H1 (cell line): Measurements from ENCODE around the gene MEF2C. TPM values are rescaled to one million over a fixed set of nuclear protein-coding genes. Genes with fewer than 3 reads are reported as not detected.

Experiments used
- CTCF ChIA-PET: fragments of 300-600 bp; sonication (Branson Sonifier 250); formaldehyde crosslinking; loops from one replicate; lab custom pipeline; 2021; ENCODE audit not compliant: partially characterized antibody; lab: Charles Lee
- POLR2A ChIA-PET: fragments of 300-600 bp; sonication (Branson Sonifier 250); formaldehyde crosslinking; loops from one replicate; lab custom pipeline; 2021; ENCODE audit warnings: inconsistent platforms; ENCODE audit not compliant: partially characterized antibody; lab: Charles Lee
- DNase-seq, 2 experiments: peaks; one replicate each; pipeline versions ENCODE4 v3.0.0 to v3.0.0-alpha.2; 2010 to 2022; ENCODE audit warnings: low spot score in 2 of 2, low read depth in 1 of 2, mixed read lengths in 1 of 2
- FAIRE-seq: peaks from 2 replicates; lab custom pipeline; 2011; peaks lifted over from hg19 to GRCh38; lab: Jason Lieb, UNC
- H2AFZ ChIP-seq: 2 replicates; pipeline ENCODE4 v1.8.1; 2012; ENCODE audit warnings: low read length, inconsistent platforms
- H2AK5ac ChIP-seq: 2 replicates; pipeline ENCODE4 v1.6.1; 2013; ENCODE audit warnings: low read depth, low read length
- H2BK120ac ChIP-seq: replicated peaks from 2 replicates; pipeline ENCODE3; 2013; ENCODE audit warnings: low read depth, low read length, inconsistent platforms
- H2BK12ac ChIP-seq: 2 replicates; pipeline ENCODE4 v1.6.1; 2013; ENCODE audit warnings: low read depth, low read length
- H2BK15ac ChIP-seq: 2 replicates; pipeline ENCODE4 v1.6.1; 2013; ENCODE audit warnings: low read length
- H2BK20ac ChIP-seq: 2 replicates; pipeline ENCODE4 v1.6.1; 2013; ENCODE audit warnings: low read length
- H2BK5ac ChIP-seq: 2 replicates; pipeline ENCODE4 v1.6.1; 2013; ENCODE audit warnings: low read depth, low read length
- H3K14ac ChIP-seq: 2 replicates; pipeline ENCODE4 v1.6.1; 2013; ENCODE audit warnings: inconsistent platforms; ENCODE audit not compliant: insufficient read length
- H3K18ac ChIP-seq: 2 replicates; pipeline ENCODE4 v1.6.1; 2013; ENCODE audit warnings: low read length; ENCODE audit errors: extremely low read depth
- H3K23ac ChIP-seq: 2 replicates; pipeline ENCODE4 v1.6.1; 2013; ENCODE audit warnings: inconsistent platforms; ENCODE audit not compliant: insufficient read length
- H3K23me2 ChIP-seq: 2 replicates; pipeline ENCODE4 v1.6.1; 2013; ENCODE audit warnings: low read depth, low read length
- H3K27ac ChIP-seq: 2 replicates; pipeline ENCODE4 v1.6.1; 2011; ENCODE audit warnings: low read depth, low read length, inconsistent platforms
- H3K27me3 ChIP-seq, 4 experiments: replicated peaks in 1 of 4; 1 replicate in 1 of 4; 2 replicates in 3 of 4; pipeline versions ENCODE4 v1.6.1 to v1.8.1; 2011 to 2013; ENCODE audit warnings: low read length in 3 of 4, mild to moderate bottlenecking in 3 of 4, inconsistent platforms in 2 of 4, mixed read lengths in 2 of 4, moderate library complexity in 1 of 4; ENCODE audit not compliant: control insufficient read depth in 3 of 4, insufficient read depth in 3 of 4; ENCODE audit errors: extremely low read depth in 1 of 4
- H3K36me3 ChIP-seq, 4 experiments: 2 replicates each; pipeline versions ENCODE4 v1.6.1 to v1.8.1; 2011 to 2013; ENCODE audit warnings: mild to moderate bottlenecking in 4 of 4, low read length in 3 of 4, moderate library complexity in 2 of 4, control low read depth in 1 of 4, inconsistent platforms in 1 of 4; ENCODE audit not compliant: insufficient read depth in 4 of 4, control insufficient read depth in 2 of 4
- H3K4ac ChIP-seq: replicated peaks from 2 replicates; pipeline ENCODE3; 2013; ENCODE audit warnings: low read length, low read depth, mixed read lengths, inconsistent platforms; ENCODE audit not compliant: insufficient read length
- H3K4me1 ChIP-seq, 4 experiments: replicated peaks in 1 of 4; 1 replicate in 1 of 4; 2 replicates in 3 of 4; pipeline versions ENCODE4 v1.6.1 to v1.8.1; 2011 to 2013; ENCODE audit warnings: low read length in 3 of 4, inconsistent platforms in 2 of 4, mixed read lengths in 1 of 4; ENCODE audit not compliant: insufficient read depth in 4 of 4, control insufficient read depth in 3 of 4
- H3K4me2 ChIP-seq, 2 experiments: 2 replicates each; pipeline versions ENCODE4 v1.6.1 to v1.8.1; 2011 to 2013; ENCODE audit warnings: low read depth in 2 of 2, low read length in 2 of 2, control low read depth in 1 of 2, inconsistent platforms in 1 of 2, mild to moderate bottlenecking in 1 of 2; ENCODE audit not compliant: insufficient read depth in 1 of 2
- H3K4me3 ChIP-seq, 4 experiments: fragments of 200-600, 300-600 bp in 1 of 4; sonication (generic), shearing (Covaris generic), sonication (Bioruptor Twin) in 1 of 4; 2 replicates each; pipeline versions ENCODE4 v1.5.1 to v1.8.1; 2011 to 2016; ENCODE audit warnings: low read length in 4 of 4, low read depth in 3 of 4, control low read depth in 2 of 4, inconsistent platforms in 2 of 4, mild to moderate bottlenecking in 2 of 4, mixed read lengths in 1 of 4, moderate library complexity in 1 of 4; ENCODE audit not compliant: insufficient read depth in 2 of 4; ENCODE audit errors: extremely low read depth in 1 of 4
- H3K56ac ChIP-seq: replicated peaks from 2 replicates; pipeline ENCODE3; 2013; ENCODE audit warnings: low read depth, mild to moderate bottlenecking, mixed read lengths, low read length, inconsistent platforms; ENCODE audit not compliant: insufficient read length
- H3K79me1 ChIP-seq: 2 replicates; pipeline ENCODE4 v1.6.1; 2013; ENCODE audit warnings: low read depth, low read length, control low read depth
- H3K79me2 ChIP-seq, 2 experiments: 2 replicates each; pipeline versions ENCODE4 v1.6.1 to v1.8.1; 2012 to 2013; ENCODE audit warnings: low read length in 2 of 2, mild to moderate bottlenecking in 2 of 2, inconsistent platforms in 1 of 2; ENCODE audit not compliant: insufficient read depth in 2 of 2, control insufficient read depth in 1 of 2
- H3K9ac ChIP-seq, 4 experiments: replicated peaks in 1 of 4; 1 replicate in 1 of 4; 2 replicates in 3 of 4; pipeline versions ENCODE4 v1.6.1 to v1.8.1; 2011 to 2013; ENCODE audit warnings: low read depth in 3 of 4, low read length in 3 of 4, control low read depth in 2 of 4, mild to moderate bottlenecking in 2 of 4, moderate library complexity in 2 of 4, inconsistent platforms in 1 of 4; ENCODE audit errors: extremely low read depth in 1 of 4
- H3K9me3 ChIP-seq, 2 experiments: 2 replicates each; pipeline versions ENCODE4 v1.6.1 to v1.8.1; 2012 to 2013; ENCODE audit warnings: mild to moderate bottlenecking in 2 of 2, moderate library complexity in 2 of 2, control low read depth in 1 of 2, inconsistent platforms in 1 of 2, low read depth in 1 of 2, low read length in 1 of 2, mixed read lengths in 1 of 2; ENCODE audit not compliant: insufficient read depth in 2 of 2
- H4K20me1 ChIP-seq, 2 experiments: replicated peaks in 1 of 2; 2 replicates each; pipeline versions ENCODE3 to v1.8.1; 2011 to 2013; ENCODE audit warnings: inconsistent platforms in 2 of 2, low read length in 2 of 2, mild to moderate bottlenecking in 1 of 2; ENCODE audit not compliant: insufficient read depth in 2 of 2, control insufficient read depth in 1 of 2
- H4K5ac ChIP-seq: 2 replicates; pipeline ENCODE4 v1.6.1; 2013; ENCODE audit warnings: low read length, low read depth, mixed read lengths, inconsistent platforms; ENCODE audit not compliant: insufficient read length
- H4K8ac ChIP-seq: 2 replicates; pipeline ENCODE4 v1.8.0; 2013; ENCODE audit warnings: mild to moderate bottlenecking, moderate library complexity, low read length, inconsistent platforms; ENCODE audit not compliant: insufficient read depth; ENCODE audit errors: extremely low read depth
- H4K91ac ChIP-seq: replicated peaks from 2 replicates; pipeline ENCODE3; 2013; ENCODE audit warnings: low read length, mixed read lengths, inconsistent platforms; ENCODE audit not compliant: insufficient read length
- ASH2L ChIP-seq: fragments of 200-600, 300-600 bp; sonication (generic); IDR thresholded peaks from one replicate; pipeline ENCODE4 v1.7.1; 2017; ENCODE audit warnings: low read length
- BACH1 ChIP-seq: IDR thresholded peaks from 2 replicates; pipeline ENCODE4 v1.6.1; 2012; ENCODE audit warnings: low read length, improper control_type of control experiment
- CBX5 ChIP-seq: fragments of 300-800, 300-1000 bp; sonication (generic); IDR thresholded peaks from 2 replicates; pipeline ENCODE4 v1.7.1; 2016; ENCODE audit warnings: antibody characterized with exemption, low read length, low read depth
- CHD1 ChIP-seq: IDR thresholded peaks from 2 replicates; pipeline ENCODE4 v1.6.1; 2012; ENCODE audit warnings: low read depth, low read length, improper control_type of control experiment
- CTBP2 ChIP-seq: IDR thresholded peaks from 2 replicates; pipeline ENCODE4 v1.7.0; 2011; ENCODE audit warnings: borderline replicate concordance, mild to moderate bottlenecking, moderate library complexity, mixed read lengths, low read length; ENCODE audit not compliant: insufficient read depth, insufficient read length
- FOSL1 ChIP-seq: IDR thresholded peaks from 2 replicates; pipeline ENCODE4 v1.6.1; 2011; ENCODE audit warnings: mild to moderate bottlenecking, low read depth, low read length, moderate library complexity; ENCODE audit not compliant: insufficient read depth
- HDAC6 ChIP-seq: IDR thresholded peaks from one replicate; pipeline ENCODE4 v1.7.1; 2012; ENCODE audit warnings: low read depth, mild to moderate bottlenecking, inconsistent platforms, low read length, moderate library complexity
- POLR2A ChIP-seq, 2 experiments: IDR thresholded peaks; 1 replicate in 1 of 2; 2 replicates in 1 of 2; pipeline ENCODE4 v1.6.1; 2011; ENCODE audit warnings: low read depth in 2 of 2, low read length in 2 of 2, mild to moderate bottlenecking in 2 of 2; ENCODE audit errors: control extremely low read depth in 1 of 2
- POU5F1 ChIP-seq: IDR thresholded peaks from 2 replicates; pipeline ENCODE4 v1.6.1; 2011; ENCODE audit warnings: low read depth, mild to moderate bottlenecking, low read length, moderate library complexity
- RNF2 ChIP-seq: fragments of 200-900, 300-1000 bp; sonication (generic); IDR thresholded peaks from 2 replicates; pipeline ENCODE4 v1.7.1; 2016; ENCODE audit warnings: borderline replicate concordance, low read depth, mild to moderate bottlenecking, antibody characterized with exemption, low read length; ENCODE audit not compliant: poor library complexity, severe bottlenecking; ENCODE audit errors: missing control alignments
- SRF ChIP-seq: IDR thresholded peaks from 2 replicates; pipeline ENCODE4 v1.6.1; 2011; ENCODE audit warnings: mild to moderate bottlenecking, low read depth, low read length, moderate library complexity
- WGBS, 2 experiments: shearing (Covaris generic) in 1 of 2; methylation state at CpG; one replicate each; pipeline versions ENCODE4 v1.1.6 to v1.1.7; 2013 to 2015; ENCODE audit warnings: low lambda C conversion rate in 2 of 2, mixed read lengths in 2 of 2, inconsistent platforms in 1 of 2, low coverage in 1 of 2, missing lambda C conversion rate in 1 of 2; ENCODE audit not compliant: insufficient replicate concordance in 2 of 2, insufficient coverage in 1 of 2, insufficient read length in 1 of 2; ENCODE audit errors: extremely low coverage in 1 of 2, missing lambda C conversion rate in 1 of 2; 5-methylcytosine and 5-hydroxymethylcytosine counted together
- polyA plus RNA-seq, 7 experiments: library from polyadenylated mRNA; depleted of rRNA in 3 of 7; stranded (reverse) in 5 of 7; unstranded in 2 of 7; fragments of >200 nt in 5 of 7; fragments of 200-250 nt in 2 of 7; gene quantifications; 1 replicate in 5 of 7; 2 replicates in 1 of 7; 4 replicates in 1 of 7; pipeline versions ENCODE4 v1.2.1 to v1.2.3, GENCODE V29; 2011 to 2013; ENCODE audit warnings: missing spikeins in 2 of 7, mixed read lengths in 2 of 7
- total RNA-seq: library from RNA; stranded (reverse); fragmentation: NEBNext Ultra II Directional; extraction: Animal tissue kit (Norgen Biotek cat#: 25700); gene quantifications from 2 replicates; pipeline ENCODE4 v1.2.1, GENCODE V29; 2021
- TF ChIP-seq, protein P1 (sequence below): IDR thresholded peaks from 2 replicates; pipeline ENCODE4 v1.6.1; 2012; ENCODE audit warnings: inconsistent platforms
- TF ChIP-seq, protein P2 (sequence below): IDR thresholded peaks from 2 replicates; pipeline ENCODE4 v1.6.1; 2012; ENCODE audit warnings: inconsistent platforms

The MEF2C gene
- total and polyA plus RNA-seq, 2 of the 8 experiments (the other 6 are each of a cell fraction or from before 2014, with no cell fraction given): 0.59 to 0.99 TPM

DNA sequence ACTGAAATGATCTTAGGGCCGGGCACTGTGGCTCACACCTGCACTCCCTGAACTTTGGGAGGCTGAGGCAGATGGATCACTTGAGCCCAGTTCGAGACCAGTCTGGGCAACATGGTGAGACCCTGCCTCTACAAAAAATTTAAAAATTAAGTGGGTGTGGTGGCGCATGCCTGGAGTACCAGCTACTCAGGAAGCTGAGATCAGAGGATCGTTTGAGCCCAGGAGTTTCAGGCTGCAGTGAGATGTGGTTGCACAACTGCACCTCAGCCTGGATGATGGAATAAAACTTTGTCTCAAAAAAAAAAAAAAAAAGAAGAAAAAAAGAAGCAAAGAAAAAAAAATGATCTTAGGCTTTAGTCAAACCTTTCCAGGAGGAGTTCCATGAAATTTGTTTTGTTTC lies 41.8 kb downstream of the MEF2C start:
- 82% methylated on average over 4 of the region's 4 CpGs; no CpG with 5 or more reads in 1 of the 2 experiments for WGBS, 2 experiments
- POLR2A ChIA-PET: no interaction called here
- no peak overlapping the region for H2BK5ac ChIP-seq
- FAIRE-seq (no peak), DNase-seq (no peak)
- H3K27me3 ChIP-seq: no peaks in the 10 kb centered on the region
- no peak overlapping the region for H3K9ac ChIP-seq
- H3K79me1 ChIP-seq: no peaks in the 10 kb centered on the region
- H3K23me2 ChIP-seq: no peaks in the 10 kb centered on the region
- H2AFZ ChIP-seq: no peak overlapping the region
- H3K56ac ChIP-seq: no peak overlapping the region
- H3K27ac ChIP-seq: no peak overlapping the region
- no peak overlapping the region for H2BK20ac ChIP-seq
- no peaks in the 10 kb centered on the region for H3K79me2 ChIP-seq
- H3K4me2 ChIP-seq: no peak overlapping the region
- H4K5ac ChIP-seq: no peak overlapping the region
- no peak overlapping the region for H3K14ac ChIP-seq
- peaks cover 0 to 3% (median 1%) of the 10 kb centered on the region in 4 experiments; a peak in 1 of 7 replicates for H3K4me1 ChIP-seq
- no peak overlapping the region for H2BK120ac ChIP-seq
- H2BK15ac ChIP-seq: no peak overlapping the region
- TF ChIP-seq, protein P1, sequence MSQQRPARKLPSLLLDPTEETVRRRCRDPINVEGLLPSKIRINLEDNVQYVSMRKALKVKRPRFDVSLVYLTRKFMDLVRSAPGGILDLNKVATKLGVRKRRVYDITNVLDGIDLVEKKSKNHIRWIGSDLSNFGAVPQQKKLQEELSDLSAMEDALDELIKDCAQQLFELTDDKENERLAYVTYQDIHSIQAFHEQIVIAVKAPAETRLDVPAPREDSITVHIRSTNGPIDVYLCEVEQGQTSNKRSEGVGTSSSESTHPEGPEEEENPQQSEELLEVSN: no peak
- no peak for TF ChIP-seq HDAC6
- TF ChIP-seq, protein P2, sequence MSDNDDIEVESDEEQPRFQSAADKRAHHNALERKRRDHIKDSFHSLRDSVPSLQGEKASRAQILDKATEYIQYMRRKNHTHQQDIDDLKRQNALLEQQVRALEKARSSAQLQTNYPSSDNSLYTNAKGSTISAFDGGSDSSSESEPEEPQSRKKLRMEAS: no peak
- TF ChIP-seq FOSL1: no peak
- no peak for TF ChIP-seq CTBP2
- TF ChIP-seq POU5F1: no peak
- TF ChIP-seq CHD1: no peak
- TF ChIP-seq ASH2L: no peak
- TF ChIP-seq CBX5: no peak
- no peak for TF ChIP-seq SRF
- no peak for TF ChIP-seq POLR2A (IDR thresholded peaks at IDR 0.05; ENCODE audit: control extremely low read depth in 1 of 2, low read depth in 2 of 2, low read length in 2 of 2)
- TF ChIP-seq RNF2: no peak
- no peak for TF ChIP-seq BACH1
- CTCF ChIA-PET: no interaction called here
- no peaks in the 10 kb centered on the region for H3K36me3 ChIP-seq
- no peak overlapping the region for H3K4ac ChIP-seq
- no peaks in the 10 kb centered on the region for H3K9me3 ChIP-seq
- no peak overlapping the region for H4K8ac ChIP-seq
- no peak overlapping the region for H3K4me3 ChIP-seq
- H2AK5ac ChIP-seq: no peak overlapping the region
- no peak overlapping the region for H4K91ac ChIP-seq
- no peaks in the 10 kb centered on the region for H4K20me1 ChIP-seq
- no peak overlapping the region for H3K23ac ChIP-seq
- H2BK12ac ChIP-seq: no peak overlapping the region
- no peak overlapping the region for H3K18ac ChIP-seq
